ENCODE measurements around the gene MAP7D2. TPM values are rescaled to one million over a fixed set of nuclear protein-coding genes. Genes with fewer than 3 reads are reported as not detected.
A peak's percentile ranks its signal among the peaks of the same experiment; 100 is the strongest.

The MAP7D2 gene
- total and polyA plus RNA-seq, 2 experiments from 2014 or later, result 0.94 to 1.7 TPM

DNA sequence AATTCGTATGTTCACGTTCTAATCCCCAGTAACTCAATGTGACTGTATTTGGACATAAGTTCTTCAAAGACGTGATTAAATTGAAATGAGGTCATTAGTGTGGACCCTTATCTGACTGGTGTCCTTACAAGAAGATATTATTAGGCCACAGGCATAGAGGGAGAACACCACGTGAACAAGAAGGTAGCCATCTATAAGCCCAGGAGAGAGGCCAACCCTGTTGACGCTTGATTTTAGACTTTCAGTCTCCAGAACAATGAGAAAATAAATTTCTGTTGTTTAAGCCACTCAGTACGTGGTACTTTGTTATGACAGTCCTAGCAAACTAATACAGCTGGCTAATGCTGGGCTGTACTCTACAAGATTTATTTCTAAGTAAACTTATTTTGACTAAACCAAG lies 26.4 kb upstream of the MAP7D2 start:
- H3K27me3 ChIP-seq, result no peaks in the 10 kb centered on the region
- no peaks in the 10 kb centered on the region for H3K9me3 ChIP-seq (ENCODE audit: low read depth)
- 72% methylated on average over 6 of the region's 6 CpGs for WGBS (ENCODE audit: low lambda C conversion rate, missing lambda C conversion rate)
- no peak overlapping the region for H3K27ac ChIP-seq
- no peaks in the 10 kb centered on the region for H3K4me1 ChIP-seq (ENCODE audit: insufficient read depth)
- H3K36me3 ChIP-seq (replicated peaks; ENCODE audit: insufficient read depth, low read depth), result no peaks in the 10 kb centered on the region
- no peaks in the 10 kb centered on the region for H3K9me2 ChIP-seq (replicated peaks; ENCODE audit: insufficient read depth)
- TF ChIP-seq, protein P1, sequence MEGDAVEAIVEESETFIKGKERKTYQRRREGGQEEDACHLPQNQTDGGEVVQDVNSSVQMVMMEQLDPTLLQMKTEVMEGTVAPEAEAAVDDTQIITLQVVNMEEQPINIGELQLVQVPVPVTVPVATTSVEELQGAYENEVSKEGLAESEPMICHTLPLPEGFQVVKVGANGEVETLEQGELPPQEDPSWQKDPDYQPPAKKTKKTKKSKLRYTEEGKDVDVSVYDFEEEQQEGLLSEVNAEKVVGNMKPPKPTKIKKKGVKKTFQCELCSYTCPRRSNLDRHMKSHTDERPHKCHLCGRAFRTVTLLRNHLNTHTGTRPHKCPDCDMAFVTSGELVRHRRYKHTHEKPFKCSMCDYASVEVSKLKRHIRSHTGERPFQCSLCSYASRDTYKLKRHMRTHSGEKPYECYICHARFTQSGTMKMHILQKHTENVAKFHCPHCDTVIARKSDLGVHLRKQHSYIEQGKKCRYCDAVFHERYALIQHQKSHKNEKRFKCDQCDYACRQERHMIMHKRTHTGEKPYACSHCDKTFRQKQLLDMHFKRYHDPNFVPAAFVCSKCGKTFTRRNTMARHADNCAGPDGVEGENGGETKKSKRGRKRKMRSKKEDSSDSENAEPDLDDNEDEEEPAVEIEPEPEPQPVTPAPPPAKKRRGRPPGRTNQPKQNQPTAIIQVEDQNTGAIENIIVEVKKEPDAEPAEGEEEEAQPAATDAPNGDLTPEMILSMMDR (IDR thresholded peaks at IDR 0.05; ENCODE audit: poor library complexity), result no peak
- no peak for TF ChIP-seq EZH2phosphoT487 (IDR thresholded peaks at IDR 0.05; ENCODE audit: low read depth, severe bottlenecking, unreplicated experiment)
- no peak for TF ChIP-seq EZH2 (IDR thresholded peaks at IDR 0.05; ENCODE audit: borderline replicate concordance)
- no peak for DNase-seq (ENCODE audit: low spot score)
- H3K4me2 ChIP-seq, result no peak overlapping the region
- H4K20me1 ChIP-seq (ENCODE audit: insufficient read depth, poor library complexity, severe bottlenecking), result peaks cover 16% of the 10 kb centered on the region
- H2AFZ ChIP-seq, result no peak overlapping the region
- peaks cover 27% of the 10 kb centered on the region for H3K79me2 ChIP-seq
- no peak overlapping the region for H3K4me3 ChIP-seq

DNA sequence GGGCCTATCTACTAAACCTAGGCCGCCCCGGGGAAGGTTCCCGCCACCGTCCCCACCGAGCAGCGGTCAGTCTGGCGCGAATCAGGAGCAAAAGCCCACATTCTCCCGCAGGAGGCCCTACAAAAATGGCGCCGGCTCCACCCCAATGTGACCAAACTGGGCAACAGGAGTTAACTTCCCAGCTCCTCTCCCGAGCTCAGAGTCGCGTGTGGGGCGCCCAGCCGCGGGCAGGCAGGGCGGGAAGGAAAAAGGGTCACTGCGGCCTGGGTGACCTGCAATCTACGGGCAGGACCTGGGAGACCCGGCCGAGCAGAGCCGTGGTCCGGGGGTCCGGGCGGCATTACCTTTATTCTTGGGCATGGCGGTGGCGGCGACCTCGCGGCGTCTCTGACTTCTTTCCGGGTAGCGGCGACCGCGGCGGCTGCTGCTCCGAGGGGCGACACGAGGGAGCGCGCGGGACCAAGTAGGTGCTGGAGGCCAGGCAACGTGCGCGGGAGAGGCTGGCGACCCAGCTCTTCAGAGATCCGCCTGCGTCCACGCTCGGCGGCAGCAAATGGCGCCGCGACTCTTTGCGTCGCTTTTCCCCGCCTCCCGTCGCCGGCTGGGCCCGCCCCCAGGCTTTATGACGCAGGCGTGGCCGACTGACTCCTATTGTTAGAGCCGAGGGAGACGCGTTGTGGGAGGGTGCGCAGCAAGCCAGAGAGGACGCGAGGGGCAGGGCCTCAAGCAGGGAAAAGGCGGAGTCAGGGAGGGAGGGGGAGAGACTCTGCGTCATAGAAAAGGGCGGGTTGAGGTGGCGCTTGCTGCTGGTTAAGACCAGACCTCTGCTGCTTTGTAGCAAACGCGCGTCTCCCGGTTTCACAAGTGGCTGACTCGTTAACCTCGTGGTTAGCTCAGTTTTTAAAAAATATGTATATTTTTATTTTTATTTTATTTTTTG lies 24.8 kb upstream of the MAP7D2 start, which contains the start of gene EIF1AX:
TSS of gene EIF1AX (minus strand) at position 558 of the 940 bp plus-strand sequence. CDS start at position 360, 198 bp downstream.
- no peaks in the 10 kb centered on the region for H3K36me3 ChIP-seq (replicated peaks; ENCODE audit: insufficient read depth, low read depth)
- H3K79me2 ChIP-seq, result peaks cover 37% of the 10 kb centered on the region
- H3K9me3 ChIP-seq (ENCODE audit: low read depth), result no peaks in the 10 kb centered on the region
- peak; percentile 96 for DNase-seq (ENCODE audit: low spot score)
- peaks cover 16% of the 10 kb centered on the region for H4K20me1 ChIP-seq (ENCODE audit: insufficient read depth, poor library complexity, severe bottlenecking)
- TF ChIP-seq EZH2 (IDR thresholded peaks at IDR 0.05; ENCODE audit: borderline replicate concordance) (no peak), EZH2phosphoT487 (IDR thresholded peaks at IDR 0.05; ENCODE audit: low read depth, severe bottlenecking, unreplicated experiment) (no peak)
- H2AFZ ChIP-seq, result no peak within 1 kb of the TSS
- no peaks in the 10 kb centered on the region for H3K9me2 ChIP-seq (replicated peaks; ENCODE audit: insufficient read depth)
- no peaks in the 10 kb centered on the region for H3K27me3 ChIP-seq
- WGBS (ENCODE audit: low lambda C conversion rate, missing lambda C conversion rate), result 36% methylated on average over 81 of the region's 82 CpGs
- H3K27ac ChIP-seq, result peak within 1 kb of the TSS; percentile 96
- H3K4me2 ChIP-seq, result peak within 1 kb of the TSS; percentile 77
- no peaks in the 10 kb centered on the region for H3K4me1 ChIP-seq (ENCODE audit: insufficient read depth)
- H3K4me3 ChIP-seq, result peak within 1 kb of the TSS; percentile 64

DNA sequence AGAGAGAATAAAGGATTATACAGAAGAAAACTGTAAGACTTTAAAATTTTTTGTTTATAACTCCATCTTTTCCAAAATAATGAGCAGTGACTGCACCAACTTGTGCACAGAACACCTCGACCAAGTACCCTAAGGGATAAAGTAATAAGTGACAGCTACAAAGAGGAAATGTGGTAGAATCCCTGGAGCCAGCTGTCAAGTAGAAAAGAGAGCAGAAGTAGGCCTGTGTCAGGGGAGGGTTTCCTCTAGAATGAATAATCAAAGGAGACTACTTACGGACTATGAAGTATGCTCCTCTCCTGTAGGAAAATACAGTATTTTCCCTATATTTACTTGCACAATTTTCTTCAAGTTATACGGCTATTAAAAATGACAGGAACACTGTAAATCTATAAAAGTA lies 23.7 kb upstream of the MAP7D2 start:
- TF ChIP-seq EZH2 (IDR thresholded peaks at IDR 0.05; ENCODE audit: borderline replicate concordance), result no peak
- no peak for TF ChIP-seq EZH2phosphoT487 (IDR thresholded peaks at IDR 0.05; ENCODE audit: low read depth, severe bottlenecking, unreplicated experiment)
- TF ChIP-seq, protein P1 (IDR thresholded peaks at IDR 0.05; ENCODE audit: poor library complexity), result no peak
- Histone ChIP-seq H3K27ac (no peak overlapping the region), H3K27me3 (no peaks in the 10 kb centered on the region), H2AFZ (no peak overlapping the region), H4K20me1 (ENCODE audit: insufficient read depth, poor library complexity, severe bottlenecking) (peaks cover 19% of the 10 kb centered on the region), H3K4me1 (ENCODE audit: insufficient read depth) (no peaks in the 10 kb centered on the region), H3K9me2 (replicated peaks; ENCODE audit: insufficient read depth) (no peaks in the 10 kb centered on the region), H3K79me2 (peaks cover 40% of the 10 kb centered on the region), H3K4me2 (peak overlapping the region; percentile 77), H3K9me3 (ENCODE audit: low read depth) (no peaks in the 10 kb centered on the region), H3K4me3 (peak overlapping the region; percentile 64), H3K36me3 (replicated peaks; ENCODE audit: insufficient read depth, low read depth) (no peaks in the 10 kb centered on the region)
- no peak for DNase-seq (ENCODE audit: low spot score)
- WGBS (ENCODE audit: low lambda C conversion rate, missing lambda C conversion rate), result 40% methylated on average over 3 of the region's 3 CpGs

DNA sequence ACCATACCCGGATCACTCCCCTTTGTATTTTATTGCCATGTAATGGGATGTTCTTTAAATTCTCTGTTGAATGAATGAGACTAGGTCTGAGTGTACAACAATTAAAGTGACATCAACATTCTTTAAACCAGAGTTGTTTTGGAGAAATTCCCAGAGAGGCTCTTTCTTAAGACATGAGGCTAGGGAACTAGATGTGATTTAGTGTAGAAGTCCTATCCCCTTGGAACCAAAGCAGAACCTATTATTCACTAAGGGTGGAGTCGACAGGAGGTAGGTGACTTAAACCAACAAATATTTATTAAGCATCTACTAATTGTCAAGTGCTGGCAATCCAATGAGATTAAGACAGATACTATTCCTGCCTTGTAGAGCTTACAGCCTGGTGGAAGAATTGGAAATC lies 23.3 kb upstream of the MAP7D2 start:
- Histone ChIP-seq H3K27me3 (no peaks in the 10 kb centered on the region), H3K36me3 (replicated peaks; ENCODE audit: insufficient read depth, low read depth) (no peaks in the 10 kb centered on the region), H4K20me1 (ENCODE audit: insufficient read depth, poor library complexity, severe bottlenecking) (peaks cover 19% of the 10 kb centered on the region), H3K4me2 (peak overlapping the region; percentile 77), H2AFZ (no peak overlapping the region), H3K4me3 (peak overlapping the region; percentile 64), H3K4me1 (ENCODE audit: insufficient read depth) (no peaks in the 10 kb centered on the region), H3K9me2 (replicated peaks; ENCODE audit: insufficient read depth) (no peaks in the 10 kb centered on the region), H3K9me3 (ENCODE audit: low read depth) (no peaks in the 10 kb centered on the region), H3K79me2 (peaks cover 40% of the 10 kb centered on the region), H3K27ac (no peak overlapping the region)
- WGBS (ENCODE audit: low lambda C conversion rate, missing lambda C conversion rate), result 58% methylated on average over 2 of the region's 2 CpGs
- TF ChIP-seq EZH2 (IDR thresholded peaks at IDR 0.05; ENCODE audit: borderline replicate concordance), result no peak
- TF ChIP-seq EZH2phosphoT487 (IDR thresholded peaks at IDR 0.05; ENCODE audit: low read depth, severe bottlenecking, unreplicated experiment), result no peak
- TF ChIP-seq, protein P1 (IDR thresholded peaks at IDR 0.05; ENCODE audit: poor library complexity), result no peak
- no peak for DNase-seq (ENCODE audit: low spot score)

Measured in hepatocyte (in vitro differentiated cells).